Mesenchymal stem cell (in vitro differentiated cells and primary cell): ENCODE results near the gene PTPRU.
A peak's percentile ranks its signal among the peaks of the same experiment; 100 is the strongest.

Experiments
- DNase-seq: peaks from one replicate; pipeline ENCODE4 v3.0.0-alpha.2; 2013
- H2AFZ ChIP-seq: one replicate; pipeline ENCODE4 v1.6.1; 2013; ENCODE audit warnings: low read depth, mild to moderate bottlenecking, control low read depth, inconsistent platforms, low read length, moderate library complexity
- H2AK5ac ChIP-seq: 2 replicates; pipeline ENCODE4 v1.6.1; 2013; ENCODE audit warnings: low read length, moderate library complexity, mild to moderate bottlenecking, inconsistent platforms; ENCODE audit not compliant: severe bottlenecking
- H2BK120ac ChIP-seq: one replicate; pipeline ENCODE4 v1.6.1; 2013; ENCODE audit warnings: low read depth, mild to moderate bottlenecking, inconsistent platforms, low read length, moderate library complexity
- H2BK12ac ChIP-seq, 2 experiments: one replicate each; pipeline ENCODE4 v1.6.1; 2013; ENCODE audit warnings: inconsistent platforms in 2 of 2, low read length in 2 of 2, mild to moderate bottlenecking in 2 of 2, moderate library complexity in 2 of 2, control low read depth in 1 of 2
- H2BK15ac ChIP-seq: one replicate; pipeline ENCODE4 v1.6.1; 2013; ENCODE audit warnings: mild to moderate bottlenecking, low read depth, inconsistent platforms; ENCODE audit not compliant: poor library complexity, severe bottlenecking
- H2BK5ac ChIP-seq: 2 replicates; pipeline ENCODE4 v1.6.1; 2013; ENCODE audit warnings: low read depth, mild to moderate bottlenecking, low read length, control low read depth, inconsistent platforms; ENCODE audit not compliant: poor library complexity, severe bottlenecking
- H3K14ac ChIP-seq, 2 experiments: one replicate each; pipeline ENCODE4 v1.6.1; 2013; ENCODE audit warnings: inconsistent platforms in 2 of 2, low read length in 2 of 2, control low read depth in 1 of 2, mild to moderate bottlenecking in 1 of 2, moderate library complexity in 1 of 2
- H3K18ac ChIP-seq, 2 experiments: one replicate each; pipeline ENCODE4 v1.6.1; 2013; ENCODE audit warnings: inconsistent platforms in 2 of 2, low read length in 2 of 2, control low read depth in 1 of 2, low read depth in 1 of 2, mild to moderate bottlenecking in 1 of 2
- H3K23ac ChIP-seq, 2 experiments: one replicate each; pipeline ENCODE4 v1.6.1; 2013; ENCODE audit warnings: inconsistent platforms in 2 of 2, low read length in 2 of 2, mild to moderate bottlenecking in 2 of 2, moderate library complexity in 2 of 2, control low read depth in 1 of 2
- H3K27ac ChIP-seq: 2 replicates; pipeline ENCODE4 v1.5.1; 2013; ENCODE audit warnings: mild to moderate bottlenecking, moderate library complexity, low read length, control low read depth, inconsistent platforms; ENCODE audit not compliant: poor library complexity, severe bottlenecking
- H3K27me3 ChIP-seq, 2 experiments: 2 replicates each; pipeline versions ENCODE4 v1.6.1 to v1.7.0; 2013; ENCODE audit warnings: low read length in 2 of 2, mild to moderate bottlenecking in 2 of 2, moderate library complexity in 2 of 2, control low read depth in 1 of 2, inconsistent platforms in 1 of 2; ENCODE audit not compliant: control insufficient read depth in 1 of 2, insufficient read depth in 1 of 2
- H3K36me3 ChIP-seq, 2 experiments: 2 replicates each; pipeline versions ENCODE4 v1.6.1 to v1.7.0; 2013; ENCODE audit warnings: low read length in 2 of 2, control low read depth in 1 of 2, inconsistent platforms in 1 of 2, low read depth in 1 of 2, mild to moderate bottlenecking in 1 of 2; ENCODE audit not compliant: insufficient read depth in 2 of 2, control insufficient read depth in 1 of 2
- H3K4ac ChIP-seq, 2 experiments: one replicate each; pipeline ENCODE4 v1.6.1; 2013; ENCODE audit warnings: inconsistent platforms in 2 of 2, low read length in 2 of 2, mild to moderate bottlenecking in 2 of 2, moderate library complexity in 2 of 2, control low read depth in 1 of 2, low read depth in 1 of 2
- H3K4me1 ChIP-seq: 2 replicates; pipeline ENCODE4 v1.6.1; 2013; ENCODE audit warnings: low read depth, low read length, control low read depth; ENCODE audit not compliant: control insufficient read depth, insufficient read depth
- H3K4me2 ChIP-seq: 2 replicates; pipeline ENCODE4 v1.6.1; 2013; ENCODE audit warnings: low read length, mild to moderate bottlenecking, inconsistent platforms; ENCODE audit not compliant: poor library complexity, severe bottlenecking
- H3K4me3 ChIP-seq, 2 experiments: 2 replicates each; pipeline versions ENCODE4 v1.5.1 to v1.7.0; 2013; ENCODE audit warnings: low read length in 2 of 2, mild to moderate bottlenecking in 2 of 2, control low read depth in 1 of 2, low read depth in 1 of 2; ENCODE audit not compliant: insufficient read depth in 1 of 2
- H3K79me1 ChIP-seq: replicated peaks from 2 replicates; pipeline ENCODE4 v1.6.1; 2013; ENCODE audit warnings: mild to moderate bottlenecking, control low read depth, low read length, inconsistent platforms; ENCODE audit not compliant: poor library complexity, severe bottlenecking
- H3K9ac ChIP-seq: 2 replicates; pipeline ENCODE4 v1.7.0; 2013; ENCODE audit warnings: mild to moderate bottlenecking, low read length, moderate library complexity
- H3K9me3 ChIP-seq: 2 replicates; pipeline ENCODE4 v1.7.0; 2013; ENCODE audit warnings: mild to moderate bottlenecking, low read length; ENCODE audit not compliant: control insufficient read depth
- H4K8ac ChIP-seq: one replicate; pipeline ENCODE4 v1.6.1; 2013; ENCODE audit warnings: inconsistent platforms, mild to moderate bottlenecking, low read length, moderate library complexity
- H4K91ac ChIP-seq: one replicate; pipeline ENCODE4 v1.6.1; 2013; ENCODE audit warnings: mild to moderate bottlenecking, low read length, inconsistent platforms
- WGBS: methylation state at CpG from one replicate; pipeline ENCODE4 v1.1.7; 2013; ENCODE audit warnings: mixed read lengths; 5-methylcytosine and 5-hydroxymethylcytosine counted together

Gene PTPRU

GRCh38 chr1:29326123-29326522 lies 89.8 kb downstream of the PTPRU start:
- WGBS, result 90% methylated on average over 1 of the region's 2 CpGs
- no peak overlapping the region for H3K14ac ChIP-seq

GRCh38 chr1:29327223-29327935 lies 91.1 kb downstream of the PTPRU start:
- Histone ChIP-seq H3K23ac (no peak overlapping the region), H3K36me3 (peaks cover 31 to 36% of the 10 kb centered on the region in 2 experiments), H3K4me2 (no peak overlapping the region), H2BK120ac (no peak overlapping the region), H2BK15ac (no peak overlapping the region), H3K4me1 (peaks cover 4% of the 10 kb centered on the region), H3K18ac (no peak overlapping the region), H3K27me3 (peaks cover 0 to 10% of the 10 kb centered on the region in 2 experiments), H3K9ac (no peak overlapping the region), H3K4me3 (no peak overlapping the region), H2BK5ac (no peak overlapping the region), H3K14ac (no peak overlapping the region), H4K91ac (no peak overlapping the region), H2AFZ (no peak overlapping the region), H3K4ac (no peak overlapping the region), H4K8ac (no peak overlapping the region), H3K79me1 (no peaks in the 10 kb centered on the region), H2BK12ac (peak overlapping the region in 1 of 2 experiments; percentile 35), H2AK5ac (no peak overlapping the region), H3K27ac (no peak overlapping the region), H3K9me3 (no peaks in the 10 kb centered on the region)
- no peak for DNase-seq
- 84% methylated on average over 9 of the region's 9 CpGs for WGBS

More at GRCh38 chr1:29326123-29326522, 89.8 kb downstream of the PTPRU start:
- no peak overlapping the region for H2BK15ac ChIP-seq
- H2AFZ ChIP-seq, result no peak overlapping the region
- H3K4me3 ChIP-seq, result no peak overlapping the region
- no peak overlapping the region for H3K9ac ChIP-seq
- no peak overlapping the region for H3K27ac ChIP-seq
- H4K8ac ChIP-seq, result no peak overlapping the region
- H3K4ac ChIP-seq, result no peak overlapping the region
- H3K9me3 ChIP-seq, result no peaks in the 10 kb centered on the region
- no peaks in the 10 kb centered on the region for H3K79me1 ChIP-seq
- peaks cover 37 to 40% of the 10 kb centered on the region in 2 experiments for H3K36me3 ChIP-seq
- H3K4me1 ChIP-seq, result peaks cover 4% of the 10 kb centered on the region
- no peak overlapping the region for H2AK5ac ChIP-seq
- no peak overlapping the region for H3K18ac ChIP-seq
- H3K23ac ChIP-seq, result no peak overlapping the region
- DNase-seq, result no peak
- no peak overlapping the region for H2BK120ac ChIP-seq
- peaks cover 0 to 3% of the 10 kb centered on the region in 2 experiments for H3K27me3 ChIP-seq
- no peak overlapping the region for H2BK12ac ChIP-seq
- no peak overlapping the region for H2BK5ac ChIP-seq
- no peak overlapping the region for H4K91ac ChIP-seq
- no peak overlapping the region for H3K4me2 ChIP-seq

GRCh38 chr1:29329022-29329775 lies 92.9 kb downstream of the PTPRU start:
- Histone ChIP-seq H3K4me1 (peaks cover 4% of the 10 kb centered on the region), H3K4me3 (no peak overlapping the region), H2AFZ (no peak overlapping the region), H3K27me3 (peaks cover 0 to 20% of the 10 kb centered on the region in 2 experiments), H2AK5ac (no peak overlapping the region), H3K4me2 (no peak overlapping the region), H2BK5ac (no peak overlapping the region), H3K18ac (no peak overlapping the region), H3K27ac (no peak overlapping the region), H2BK15ac (no peak overlapping the region), H3K4ac (no peak overlapping the region), H3K9me3 (no peaks in the 10 kb centered on the region), H2BK12ac (no peak overlapping the region), H3K23ac (no peak overlapping the region), H2BK120ac (no peak overlapping the region), H3K79me1 (no peaks in the 10 kb centered on the region), H4K8ac (no peak overlapping the region), H3K14ac (no peak overlapping the region), H3K36me3 (peaks cover 27 to 28% of the 10 kb centered on the region in 2 experiments), H3K9ac (no peak overlapping the region), H4K91ac (no peak overlapping the region)
- WGBS, result 88% methylated on average over 9 of the region's 9 CpGs
- DNase-seq, result no peak

GRCh38 chr1:29330089-29330488 lies 93.8 kb downstream of the PTPRU start:
- no peak overlapping the region for H3K4me2 ChIP-seq
- no peaks in the 10 kb centered on the region for H3K79me1 ChIP-seq
- H3K27ac ChIP-seq, result no peak overlapping the region
- no peak overlapping the region for H3K14ac ChIP-seq
- no peak overlapping the region for H3K9ac ChIP-seq
- H4K91ac ChIP-seq, result no peak overlapping the region
- no peak overlapping the region for H2BK120ac ChIP-seq
- H3K36me3 ChIP-seq, result peaks cover 22 to 24% of the 10 kb centered on the region in 2 experiments
- 43% methylated on average over 2 of the region's 2 CpGs for WGBS
- no peak overlapping the region for H4K8ac ChIP-seq
- H2BK12ac ChIP-seq, result no peak overlapping the region
- no peak overlapping the region for H2BK5ac ChIP-seq
- peaks cover 3% of the 10 kb centered on the region for H3K4me1 ChIP-seq
- no peak overlapping the region for H3K4ac ChIP-seq
- no peak for DNase-seq
- no peak overlapping the region for H3K18ac ChIP-seq
- no peak overlapping the region for H2BK15ac ChIP-seq
- H3K23ac ChIP-seq, result no peak overlapping the region
- H2AK5ac ChIP-seq, result no peak overlapping the region
- H2AFZ ChIP-seq, result no peak overlapping the region
- no peaks in the 10 kb centered on the region for H3K9me3 ChIP-seq
- H3K4me3 ChIP-seq, result no peak overlapping the region
- peaks cover 5 to 25% of the 10 kb centered on the region in 2 experiments for H3K27me3 ChIP-seq
